Activated naive CD4-positive, alpha-beta T cell (primary cell): ENCODE measurements around the gene TUBGCP6.
"Not testable (repeated sequence)": the region's sequence is repeated elsewhere in the genome, so short reads cannot be mapped to it uniquely, and the experiment has no call there.

Experiments used
- DNase-seq, 4 experiments: peaks; one replicate each; lab custom pipeline; 2025; lab: John Stamatoyannopoulos, UW

Gene TUBGCP6

DNA sequence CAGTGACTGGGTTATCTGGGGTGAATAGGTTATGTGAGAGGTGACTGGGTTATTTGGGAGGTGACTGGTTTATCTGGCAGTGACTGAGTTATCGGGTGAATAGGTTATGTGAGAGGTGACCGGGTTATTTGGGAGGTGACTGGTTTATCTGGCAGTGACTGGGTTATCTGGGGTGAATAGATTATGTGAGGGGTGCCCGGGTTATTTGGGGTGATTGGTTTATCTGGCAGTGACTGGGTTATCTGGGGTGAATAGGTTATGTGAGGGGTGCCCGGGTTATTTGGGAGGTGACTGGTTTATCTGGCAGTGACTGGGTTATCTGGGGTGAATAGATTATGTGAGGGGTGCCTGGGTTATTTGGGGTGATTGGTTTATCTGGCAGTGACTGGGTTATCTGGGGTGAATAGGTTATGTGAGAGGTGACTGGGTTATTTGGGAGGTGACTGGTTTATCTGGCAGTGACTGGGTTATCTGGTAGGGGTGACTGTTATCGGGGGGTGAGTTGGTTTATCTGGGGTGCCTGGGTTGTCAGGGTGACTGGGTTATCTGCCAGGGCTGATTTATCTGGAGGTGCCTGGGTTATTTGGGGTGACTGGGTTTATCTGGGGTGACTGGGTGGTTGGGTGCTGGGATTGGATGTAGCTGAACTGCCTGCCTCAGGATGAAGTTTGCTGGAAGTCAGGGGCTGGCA, 76.2 kb downstream of the TUBGCP6 start:
- not testable (repeated sequence) for DNase-seq

DNA sequence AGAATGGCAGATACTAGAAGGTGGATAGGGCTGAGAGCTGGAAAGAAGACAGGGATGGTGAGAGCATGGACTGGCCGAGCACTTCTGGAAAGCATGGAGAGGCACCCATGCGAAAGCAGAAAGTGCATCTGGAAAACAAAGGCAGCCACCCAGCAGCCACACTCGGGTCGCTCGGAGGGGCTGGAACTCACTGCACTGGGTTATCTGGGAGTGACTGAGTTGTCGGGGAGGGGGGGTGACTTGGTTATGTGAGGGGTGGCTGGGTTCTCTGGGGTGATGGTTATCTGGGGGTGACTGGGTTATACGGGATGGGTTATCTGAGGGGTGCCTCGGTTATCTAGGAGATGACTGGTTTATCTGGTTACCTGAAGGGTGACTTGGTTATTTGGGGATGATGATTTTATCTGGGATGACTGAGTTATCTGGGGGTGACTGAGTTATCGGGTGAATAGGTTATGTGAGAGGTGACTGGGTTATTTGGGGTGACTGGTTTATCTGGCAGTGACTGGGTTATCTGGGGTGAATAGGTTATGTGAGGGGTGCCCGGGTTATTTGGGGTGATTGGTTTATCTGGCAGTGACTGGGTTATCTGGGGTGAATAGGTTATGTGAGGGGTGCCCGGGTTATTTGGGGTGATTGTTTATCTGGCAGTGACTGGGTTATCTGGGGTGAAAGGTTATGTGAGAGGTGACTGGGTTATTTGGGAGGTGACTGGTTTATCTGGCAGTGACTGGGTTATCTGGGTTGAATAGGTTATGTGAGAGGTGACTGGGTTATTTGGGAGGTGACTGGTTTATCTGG, 76.9 kb downstream of the TUBGCP6 start:
- DNase-seq = no peak
